ENCODE results near the gene SCNN1A. TPM values are rescaled to one million over a fixed set of nuclear protein-coding genes. Genes with fewer than 3 reads are reported as not detected.

Gene SCNN1A
- total and polyA plus RNA-seq, 2 of the 4 experiments (the other 2 are of a cell fraction) = 0.41 TPM; not detected in 1

DNA sequence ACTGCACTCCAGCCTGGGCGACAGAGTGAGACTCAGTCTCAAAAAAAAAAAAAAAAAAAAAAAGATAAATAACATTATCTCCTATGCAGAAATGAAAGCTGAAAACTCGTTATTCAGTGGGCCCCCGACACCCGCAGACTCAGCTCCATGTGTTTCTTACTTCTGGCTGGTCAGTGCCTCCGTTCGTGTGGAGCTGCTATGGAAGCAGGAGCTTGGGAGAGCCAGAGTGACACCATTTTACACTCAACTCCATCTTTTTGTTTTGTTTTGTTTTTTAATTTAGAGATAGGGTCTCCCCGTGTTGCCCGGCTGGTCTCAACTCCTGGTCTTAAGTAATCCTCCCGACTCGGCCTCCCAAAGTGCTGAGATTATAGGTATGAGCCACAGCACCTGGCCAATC is 78.2 kb downstream of the SCNN1A start:
- H3K23ac ChIP-seq (ENCODE audit: low read depth, low read length) = no peak overlapping the region
- peaks cover 8% of the 10 kb centered on the region; the same call in 1 of the 2 replicates for H3K9me1 ChIP-seq (ENCODE audit: insufficient read depth, low read length)
- H3K4me1 ChIP-seq (ENCODE audit: control insufficient read depth, insufficient read depth, low read length) = peaks cover 24% of the 10 kb centered on the region
- H4K91ac ChIP-seq (ENCODE audit: insufficient read depth, low read depth, low read length) = no peak overlapping the region
- POLR2A ChIA-PET (ENCODE audit: unreplicated experiment) = no interaction called here
- H3K4me2 ChIP-seq (ENCODE audit: low read depth, low read length) = no peak overlapping the region
- DNase-seq (no peak), ATAC-seq (ENCODE audit: low read depth) (no peak)
- no CpG with 5 or more reads among the region's 10 CpGs for WGBS, 2 experiments (ENCODE audit: extremely low coverage in 2 of 2, insufficient read length in 1 of 2)
- no peak overlapping the region for H3K56ac ChIP-seq (ENCODE audit: extremely low read depth, insufficient read depth, low read length)
- H3K9me3 ChIP-seq (ENCODE audit: control insufficient read depth, insufficient read depth, low read length) = no peaks in the 10 kb centered on the region
- peak overlapping the region; percentile 10; the same call in 1 of the 3 replicates for H2BK15ac ChIP-seq (ENCODE audit: low read depth, low read length)
- BruUV-seq (replicated peaks) = no TSS peak
- intact Hi-C loops (cut with micrococcal nuclease) (no loop called here), in situ Hi-C loops (cut with MboI; ENCODE audit: low sequenced_read_pairs) (loop anchor here (25.0 kb wide), 1 partner anchor 835 kb away; no protein-coding TSS in a partner anchor), dilution Hi-C loops (cut with HindIII; ENCODE audit: low sequenced_read_pairs, unreplicated experiment) (no loop called here)
- peak overlapping the region; percentile 51; the same call in 1 of the 2 replicates for H3K27ac ChIP-seq (ENCODE audit: insufficient read depth, low read length)
- H4K8ac ChIP-seq (ENCODE audit: low read depth in 2 of 2, low read length in 2 of 2) = peak overlapping the region in 1 of 2 experiments; percentile 13; a peak in 1 of 4 replicates
- H2BK20ac ChIP-seq (ENCODE audit: low read depth, low read length) = peak overlapping the region; percentile 56; the same call in 1 of the 2 replicates
- peak overlapping the region; percentile 7; the same call in 1 of the 2 replicates for H3K14ac ChIP-seq (replicated peaks; ENCODE audit: low read depth, low read length)
- H3K4me3 ChIP-seq (ENCODE audit: insufficient read depth, low read depth, low read length) = no peak overlapping the region
- H4K20me1 ChIP-seq (ENCODE audit: insufficient read depth, low read length) = no peaks in the 10 kb centered on the region
- CTCF ChIA-PET = interaction anchor here (1.0 kb wide), 1 partner anchor 101 kb away, joined by 3 read pairs; no protein-coding TSS in a partner anchor
- no peaks in the 10 kb centered on the region; a peak in 1 of 4 replicates for H3K79me1 ChIP-seq (ENCODE audit: low read depth in 1 of 2, low read length in 2 of 2)
- TF ChIP-seq FOS (IDR thresholded peaks at IDR 0.05; ENCODE audit: low read depth, low read length) = no peak
- no peak for TF ChIP-seq SMC3 (IDR thresholded peaks at IDR 0.05; ENCODE audit: low read depth, low read length)
- 0 out of 2 replicates have a peak overlapping the region, but pooled peaks have one; percentile 17 for H2BK120ac ChIP-seq (ENCODE audit: low read depth, low read length)
- no peaks in the 10 kb centered on the region for H3K36me3 ChIP-seq (ENCODE audit: control insufficient read depth, insufficient read depth, low read length)
- H2BK5ac ChIP-seq (ENCODE audit: low read depth, low read length, poor library complexity, severe bottlenecking) = no peak overlapping the region
- peak overlapping the region; percentile 3; the same call in 1 of the 2 replicates for H3K4ac ChIP-seq (ENCODE audit: low read depth, low read length)
- H2AK9ac ChIP-seq (replicated peaks; ENCODE audit: low read depth, low read length, poor library complexity) = no peak overlapping the region
- H2AFZ ChIP-seq (replicated peaks; ENCODE audit: low read length, poor library complexity) = no peak overlapping the region
- H3K9ac ChIP-seq (ENCODE audit: low read depth, low read length) = no peak overlapping the region
- peak overlapping the region; percentile 72; the same call in 1 of the 2 replicates for H2AK5ac ChIP-seq (ENCODE audit: low read depth, low read length)
- peak overlapping the region; percentile 65; the same call in 1 of the 2 replicates for H4K5ac ChIP-seq (ENCODE audit: low read depth, low read length)
- no peaks in the 10 kb centered on the region for H3K27me3 ChIP-seq (ENCODE audit: control insufficient read depth, insufficient read depth, low read length)
- peak overlapping the region; percentile 71 for H3K18ac ChIP-seq (ENCODE audit: low read depth, low read length)

Small RNAs within 50 kb of the gene (microRNA-seq; reads per million reads assigned to microRNA genes)
- gene RN7SL391P (ENCODE audit: insufficient read depth, insufficient read length) = not detected

Small RNAs within 50 kb of the gene (small RNA-seq; reads per million reads assigned to genes)
- gene RN7SL391P = 0 reads per million in 5 experiments

Other genes starting within 250 kb of the SCNN1A start
- 48.8 and 70.0 TPM in 2 replicates for gene CD9, start 175.2 kb downstream of the SCNN1A start, total RNA-seq (2012; rRNA removed)
- 69.1 and 70.9 TPM in 2 replicates for gene CD9, start 175.2 kb downstream of the SCNN1A start, polyA plus RNA-seq (2012; rRNA removed)
- gene PLEKHG6, start 64.9 kb downstream of the SCNN1A start, total RNA-seq (2012; rRNA removed) = under 0.01 TPM in 2 replicates
- gene PLEKHG6, start 64.9 kb downstream of the SCNN1A start, polyA plus RNA-seq (2012; rRNA removed) = 0.10 TPM in 2 replicates
- gene TNFRSF1A, start 33.5 kb downstream of the SCNN1A start, total RNA-seq (2012; rRNA removed) = 79.6 and 86.7 TPM in 2 replicates
- 136 and 138 TPM in 2 replicates for gene TNFRSF1A, start 33.5 kb downstream of the SCNN1A start, polyA plus RNA-seq (2012; rRNA removed)
- gene LTBR, start 8.6 kb upstream of the SCNN1A start, total RNA-seq (2012; rRNA removed) = 19.7 and 24.7 TPM in 2 replicates
- gene LTBR, start 8.6 kb upstream of the SCNN1A start, polyA plus RNA-seq (2012; rRNA removed) = 62.5 and 66.0 TPM in 2 replicates
- gene CD27, start 69.4 kb upstream of the SCNN1A start, total RNA-seq (2012; rRNA removed) = not detected in 2 replicates
- 0.07 and 0.10 TPM in 2 replicates for gene CD27, start 69.4 kb upstream of the SCNN1A start, polyA plus RNA-seq (2012; rRNA removed)
- gene TAPBPL, start 76.5 kb upstream of the SCNN1A start, total RNA-seq (2012; rRNA removed) = 3.4 and 3.6 TPM in 2 replicates
- 10.4 and 12.1 TPM in 2 replicates for gene TAPBPL, start 76.5 kb upstream of the SCNN1A start, polyA plus RNA-seq (2012; rRNA removed)
- gene VAMP1, start 95.1 kb upstream of the SCNN1A start, total RNA-seq (2012; rRNA removed) = 7.2 and 7.5 TPM in 2 replicates
- 21.9 and 23.1 TPM in 2 replicates for gene VAMP1, start 95.1 kb upstream of the SCNN1A start, polyA plus RNA-seq (2012; rRNA removed)
- gene MRPL51, start 117.7 kb upstream of the SCNN1A start, total RNA-seq (2012; rRNA removed) = 80.1 and 126 TPM in 2 replicates
- gene MRPL51, start 117.7 kb upstream of the SCNN1A start, polyA plus RNA-seq (2012; rRNA removed) = 151 and 160 TPM in 2 replicates
- 52.8 and 57.9 TPM in 2 replicates for gene NCAPD2, start 118.5 kb upstream of the SCNN1A start, total RNA-seq (2012; rRNA removed)
- gene NCAPD2, start 118.5 kb upstream of the SCNN1A start, polyA plus RNA-seq (2012; rRNA removed) = 35.6 and 40.9 TPM in 2 replicates
- gene GAPDH, start 159.0 kb upstream of the SCNN1A start, total RNA-seq (2012; rRNA removed) = 11,536 and 12,939 TPM in 2 replicates
- gene GAPDH, start 159.0 kb upstream of the SCNN1A start, polyA plus RNA-seq (2012; rRNA removed) = 21,893 and 22,387 TPM in 2 replicates
- 5.6 and 5.8 TPM in 2 replicates for gene IFFO1, start 180.5 kb upstream of the SCNN1A start, total RNA-seq (2012; rRNA removed)
- gene IFFO1, start 180.5 kb upstream of the SCNN1A start, polyA plus RNA-seq (2012; rRNA removed) = 35.1 and 37.8 TPM in 2 replicates
- gene NOP2, start 192.7 kb upstream of the SCNN1A start, total RNA-seq (2012; rRNA removed) = 32.5 and 35.8 TPM in 2 replicates
- 49.9 and 51.7 TPM in 2 replicates for gene NOP2, start 192.7 kb upstream of the SCNN1A start, polyA plus RNA-seq (2012; rRNA removed)
- gene CHD4, start 231.8 kb upstream of the SCNN1A start, total RNA-seq (2012; rRNA removed) = 262 and 279 TPM in 2 replicates
- gene CHD4, start 231.8 kb upstream of the SCNN1A start, polyA plus RNA-seq (2012; rRNA removed) = 99.8 and 116 TPM in 2 replicates

Data from IMR-90 (cell line).